A673 (cell line): ENCODE data around the gene ISOC2.

Experiments used
- EZH2 ChIP-seq: fragments of 200-600 bp; sonication (generic); IDR thresholded peaks from 2 replicates; pipeline ENCODE4 v1.6.1; 2017; ENCODE audit warnings: borderline replicate concordance, low read depth, mild to moderate bottlenecking, mixed read lengths, antibody characterized with exemption, low read length; ENCODE audit not compliant: poor library complexity, severe bottlenecking
- TF ChIP-seq, protein P1 (sequence below): fragments of 300-800, 200-600 bp; sonication (generic); conservative IDR thresholded peaks from 2 replicates; pipeline ENCODE4 v1.5.1; 2017; ENCODE audit warnings: low read depth, mild to moderate bottlenecking, antibody characterized with exemption, low read length, moderate library complexity, mixed read lengths

DNA sequence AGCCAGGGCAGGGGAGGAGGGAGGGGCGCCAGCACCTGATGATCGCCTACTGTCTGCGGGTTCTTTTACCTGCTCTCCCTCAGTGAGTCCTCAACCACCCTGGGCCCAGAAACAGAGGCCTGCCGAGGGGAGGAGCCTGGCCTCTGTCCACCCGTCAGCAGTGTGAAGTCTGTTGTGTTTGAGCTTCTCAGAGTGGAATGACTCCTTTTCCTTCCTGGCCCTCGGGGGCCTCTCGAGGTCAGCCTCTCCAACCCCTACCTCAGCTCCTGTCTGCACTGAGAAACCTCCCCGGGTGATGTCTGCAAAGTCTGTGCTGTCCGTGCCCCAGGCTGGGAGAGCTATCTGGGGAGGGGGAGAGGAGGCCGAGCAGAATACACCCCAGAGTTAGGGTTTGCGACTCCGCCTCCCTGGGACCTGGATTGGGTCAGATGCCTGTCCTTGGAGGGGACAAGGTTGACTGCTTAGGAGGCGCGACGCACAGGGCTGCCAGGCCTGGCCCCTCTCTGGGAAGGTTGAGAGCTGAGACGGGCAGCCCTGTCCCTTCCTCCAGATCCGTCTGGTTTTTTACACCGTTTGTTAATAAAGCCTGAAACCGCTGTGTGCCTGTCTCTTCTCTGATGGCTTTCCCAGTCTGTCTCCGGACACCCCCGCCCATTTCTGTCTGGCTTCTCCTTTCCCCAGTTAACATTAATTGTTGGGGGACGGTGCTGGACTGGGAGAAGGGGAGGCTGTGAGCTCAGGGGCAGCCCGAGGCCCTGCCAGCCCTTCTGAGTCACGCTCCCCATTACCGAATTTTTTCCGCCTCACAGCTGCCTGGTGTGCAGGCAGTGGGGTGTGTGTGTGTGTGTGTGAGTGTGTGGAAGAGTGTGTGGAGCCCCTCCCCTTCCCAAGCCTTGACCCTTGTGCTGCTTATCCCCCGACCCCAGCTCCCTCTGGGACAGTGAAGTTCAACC, 25.8 kb upstream of the ISOC2 start:
- TF ChIP-seq, protein P1, sequence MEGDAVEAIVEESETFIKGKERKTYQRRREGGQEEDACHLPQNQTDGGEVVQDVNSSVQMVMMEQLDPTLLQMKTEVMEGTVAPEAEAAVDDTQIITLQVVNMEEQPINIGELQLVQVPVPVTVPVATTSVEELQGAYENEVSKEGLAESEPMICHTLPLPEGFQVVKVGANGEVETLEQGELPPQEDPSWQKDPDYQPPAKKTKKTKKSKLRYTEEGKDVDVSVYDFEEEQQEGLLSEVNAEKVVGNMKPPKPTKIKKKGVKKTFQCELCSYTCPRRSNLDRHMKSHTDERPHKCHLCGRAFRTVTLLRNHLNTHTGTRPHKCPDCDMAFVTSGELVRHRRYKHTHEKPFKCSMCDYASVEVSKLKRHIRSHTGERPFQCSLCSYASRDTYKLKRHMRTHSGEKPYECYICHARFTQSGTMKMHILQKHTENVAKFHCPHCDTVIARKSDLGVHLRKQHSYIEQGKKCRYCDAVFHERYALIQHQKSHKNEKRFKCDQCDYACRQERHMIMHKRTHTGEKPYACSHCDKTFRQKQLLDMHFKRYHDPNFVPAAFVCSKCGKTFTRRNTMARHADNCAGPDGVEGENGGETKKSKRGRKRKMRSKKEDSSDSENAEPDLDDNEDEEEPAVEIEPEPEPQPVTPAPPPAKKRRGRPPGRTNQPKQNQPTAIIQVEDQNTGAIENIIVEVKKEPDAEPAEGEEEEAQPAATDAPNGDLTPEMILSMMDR: no peak
- no peak for TF ChIP-seq EZH2
